HG03097 (cell line): ENCODE measurements around the gene SRSF3.
"Not testable (repeated sequence)": the region's sequence is repeated elsewhere in the genome, so short reads cannot be mapped to it uniquely, and the experiment has no call there.

Experiments used
- ATAC-seq: cut with Tn5 transposase; IDR thresholded peaks from one replicate; pipeline ENCODE4 v1.9.1; 2021; ENCODE audit not compliant: unreplicated experiment, low FRiP score

Gene SRSF3

DNA sequence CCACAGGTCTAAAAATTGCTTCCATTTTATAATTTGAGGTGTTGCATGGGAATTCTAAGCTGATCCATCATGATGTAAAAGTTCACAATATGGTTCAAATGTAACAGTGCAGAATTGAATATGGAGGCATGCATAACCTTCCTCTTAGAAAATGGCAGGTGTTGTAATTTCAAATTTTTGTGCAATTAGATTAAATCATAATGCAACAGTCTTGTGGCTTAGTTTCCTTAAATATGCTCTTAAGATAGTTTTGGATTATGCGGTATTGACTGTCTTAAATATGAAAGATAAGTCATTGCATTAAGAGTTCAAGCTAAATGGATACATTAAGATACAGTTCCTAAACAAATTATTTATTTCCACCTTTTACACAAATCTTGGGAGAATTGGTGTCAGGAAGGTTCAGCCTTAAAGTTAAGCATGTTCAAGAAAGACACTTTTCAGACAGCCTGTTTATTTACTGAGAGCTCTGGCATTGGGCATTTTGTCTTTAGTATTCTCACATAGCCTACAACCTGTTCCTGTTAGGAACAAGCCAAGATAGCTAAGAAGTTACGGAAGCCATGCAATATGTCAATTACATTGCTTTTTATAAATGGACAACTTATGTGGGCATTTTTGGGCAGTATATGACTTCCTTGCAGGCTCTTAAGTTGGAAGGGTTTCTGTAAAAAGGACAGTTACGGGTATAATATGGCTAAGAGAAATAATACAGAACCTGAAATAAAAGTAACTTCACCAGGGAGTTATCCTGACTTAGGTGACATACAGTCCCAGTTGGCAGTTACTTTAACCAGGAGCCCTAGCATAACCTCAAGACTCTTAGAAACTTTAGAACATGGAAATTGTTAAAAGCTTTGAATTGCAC is 9.3 kb downstream of the SRSF3 start:
- no peak for ATAC-seq

DNA sequence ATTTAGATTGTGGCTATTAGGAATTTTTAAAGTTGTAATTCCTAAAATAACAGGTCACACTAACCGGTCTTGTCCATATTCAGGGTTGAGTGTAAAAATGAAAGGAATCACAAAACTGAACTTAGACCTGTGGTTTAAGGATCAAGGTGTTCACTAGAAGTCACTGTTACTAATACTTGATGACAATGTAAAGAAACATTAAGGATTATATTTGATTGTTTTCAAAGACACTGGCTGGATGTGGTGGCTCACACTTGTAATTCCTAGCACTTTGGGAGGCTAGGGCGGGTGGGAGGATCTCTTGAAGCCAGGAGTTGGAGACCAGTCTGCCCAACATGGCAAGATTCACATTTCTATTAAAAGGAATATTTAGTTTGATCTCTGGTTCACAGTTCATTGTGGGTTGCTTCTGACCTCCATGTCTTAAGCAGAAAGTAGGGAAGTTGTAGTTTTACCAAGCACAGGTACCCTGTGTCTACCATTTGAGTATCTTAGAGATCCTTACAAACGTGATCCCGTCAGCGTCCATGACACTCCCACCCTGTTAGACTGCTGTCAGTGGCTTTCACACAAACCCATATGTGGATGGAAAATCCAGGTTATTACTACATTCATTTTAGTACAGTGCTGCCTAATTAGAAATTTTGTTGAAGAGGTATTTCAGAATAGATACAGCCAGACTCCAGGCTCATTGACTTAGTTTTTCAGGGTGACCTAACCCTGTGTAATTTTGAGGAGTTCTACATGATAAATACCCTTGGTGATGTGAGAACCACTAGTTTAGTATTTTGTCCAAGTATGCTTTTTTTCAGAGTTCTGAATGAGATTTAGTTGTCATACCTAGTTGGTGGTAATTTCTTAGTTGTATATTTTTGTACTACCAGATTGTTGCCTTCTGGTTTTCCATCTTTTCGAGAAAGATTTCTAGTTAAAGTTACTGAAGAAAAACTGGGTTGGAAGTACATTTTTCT is 10.2 kb downstream of the SRSF3 start:
- no peak for ATAC-seq

GRCh38 chr6:36605143-36605542 is 11.0 kb downstream of the SRSF3 start:
- ATAC-seq = no peak

DNA sequence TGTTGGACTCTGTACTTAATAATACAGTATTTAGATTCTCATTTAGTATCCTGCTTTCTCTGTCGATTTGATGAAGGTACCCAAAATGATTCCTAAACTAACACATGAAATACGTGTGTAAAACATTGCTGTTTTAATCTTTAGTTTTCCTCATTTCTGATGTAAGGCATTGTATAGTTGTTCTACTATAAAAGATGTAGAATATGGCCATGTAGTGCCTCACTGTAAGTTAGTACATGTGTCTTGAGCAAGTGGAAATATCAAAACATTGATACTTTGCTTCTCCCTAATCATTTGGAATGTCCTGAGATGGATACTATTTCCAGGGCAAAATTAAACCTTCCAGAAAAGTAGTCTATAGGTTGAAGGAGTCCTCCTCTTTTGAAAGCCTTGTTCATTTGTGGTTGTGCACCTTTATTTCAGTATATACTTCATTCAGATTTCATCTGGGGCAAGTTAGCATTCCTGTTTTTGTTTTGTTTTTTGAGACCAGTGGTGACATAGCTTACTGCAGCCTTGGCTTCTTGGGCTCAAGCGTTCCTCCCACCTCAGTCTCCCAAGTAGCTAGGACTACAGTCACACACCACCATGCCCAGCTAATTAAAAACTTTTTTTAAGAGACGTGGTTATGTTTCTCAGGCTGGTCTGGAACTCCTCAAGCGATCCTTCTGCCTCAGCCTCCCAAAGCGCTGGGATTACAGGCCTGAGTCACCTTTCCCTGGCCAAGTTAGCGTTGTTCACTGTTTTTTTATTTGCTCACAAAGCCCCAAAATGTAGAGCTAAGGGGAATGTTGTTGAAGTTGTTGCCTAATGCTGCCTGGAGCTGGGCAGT is 11.6 kb downstream of the SRSF3 start:
- ATAC-seq = no peak

- ATAC-seq = not testable (repeated sequence)
These were observed 13.1 kb downstream of the SRSF3 start for GRCh38 chr6:36607305-36607682.

GRCh38 chr6:36607683-36608386 is 13.7 kb downstream of the SRSF3 start:
- no peak for ATAC-seq

- ATAC-seq = no peak
These were observed 14.8 kb downstream of the SRSF3 start for GRCh38 chr6:36608788-36609563.

DNA sequence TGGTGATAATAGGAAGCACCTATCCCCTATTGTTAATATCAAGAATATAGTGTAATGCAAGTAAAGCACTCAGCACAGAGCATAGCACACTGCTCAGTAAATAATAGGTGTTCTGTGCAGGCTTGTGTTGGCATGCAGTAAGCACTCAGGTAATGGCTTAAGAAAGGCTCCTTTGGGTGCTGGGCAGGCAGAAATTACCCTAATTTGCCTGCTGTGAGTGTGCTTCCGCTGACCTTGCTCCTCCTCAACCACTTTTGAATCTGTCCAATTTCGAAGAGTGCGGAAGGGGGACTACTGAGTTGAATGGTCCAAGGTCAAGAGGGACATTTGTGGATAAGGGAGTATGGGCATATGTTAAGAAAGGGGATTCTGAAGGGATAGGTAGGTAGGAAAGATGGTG is 15.4 kb downstream of the SRSF3 start:
- ATAC-seq = no peak

DNA sequence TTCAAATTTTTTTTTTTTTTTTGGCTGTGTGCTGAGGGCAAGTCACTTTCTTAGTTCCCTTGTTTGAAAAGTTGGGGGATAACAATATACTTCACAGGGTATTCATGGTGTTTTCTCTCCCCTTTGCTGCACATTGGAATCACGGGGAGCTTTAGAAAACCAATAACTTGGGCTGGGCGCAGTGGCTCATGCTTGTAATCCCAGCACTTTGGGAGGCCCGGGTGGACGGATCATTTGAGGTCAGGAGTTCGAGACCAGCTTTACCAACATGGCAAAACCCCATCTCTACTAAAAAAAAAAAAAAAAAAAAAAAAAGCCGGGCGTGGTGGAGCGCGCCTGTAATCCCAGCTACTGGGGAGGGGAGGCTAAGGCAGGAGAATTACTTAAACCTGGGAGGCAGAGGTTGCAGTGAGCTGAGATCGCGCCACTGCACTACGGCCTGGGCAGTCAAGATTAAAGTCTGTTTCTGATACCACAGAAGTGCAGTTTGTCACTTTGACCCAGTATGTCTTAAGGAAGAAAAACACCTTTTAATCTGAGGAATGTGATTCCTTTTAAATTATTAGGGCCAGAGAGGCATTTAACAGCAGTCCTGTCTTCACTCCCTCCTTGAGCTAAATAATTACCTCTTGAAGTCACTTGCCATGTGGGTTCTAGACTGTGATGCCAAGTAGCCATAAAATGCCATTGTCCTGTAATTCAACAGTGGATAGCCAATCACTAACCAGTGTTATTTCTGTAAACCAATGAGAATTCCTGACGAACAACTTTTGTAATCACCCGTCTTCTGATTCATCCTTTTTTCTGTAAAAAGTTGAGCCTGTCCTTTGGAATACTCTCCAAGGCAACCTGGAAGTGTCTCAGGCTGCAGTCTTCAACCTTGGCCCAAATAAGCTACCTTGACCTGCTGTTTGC is 16.1 kb downstream of the SRSF3 start:
- ATAC-seq = no peak

DNA sequence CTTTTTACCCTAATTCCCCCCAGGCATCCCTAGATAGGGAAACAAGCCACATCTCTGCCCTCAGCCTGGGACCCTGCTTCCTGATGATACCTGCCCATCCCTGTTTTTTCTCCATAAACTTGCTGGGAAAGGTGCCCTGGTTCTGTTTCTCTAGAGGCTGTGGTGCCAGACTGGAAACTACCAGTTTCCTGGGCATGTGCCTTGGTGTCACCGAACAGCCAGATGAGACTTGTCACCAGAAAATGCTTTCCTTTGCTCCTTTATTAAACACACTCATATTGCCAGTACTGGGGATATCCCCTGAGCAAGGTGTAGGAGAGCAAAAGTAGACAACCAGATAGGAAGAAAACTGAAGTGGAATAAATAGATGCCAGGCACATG is 16.8 kb downstream of the SRSF3 start:
- ATAC-seq = no peak

- not testable (repeated sequence) for ATAC-seq
These were observed 17.5 kb downstream of the SRSF3 start for GRCh38 chr6:36611679-36612078.

GRCh38 chr6:36612101-36612625 is 18.0 kb downstream of the SRSF3 start:
- ATAC-seq = no peak

DNA sequence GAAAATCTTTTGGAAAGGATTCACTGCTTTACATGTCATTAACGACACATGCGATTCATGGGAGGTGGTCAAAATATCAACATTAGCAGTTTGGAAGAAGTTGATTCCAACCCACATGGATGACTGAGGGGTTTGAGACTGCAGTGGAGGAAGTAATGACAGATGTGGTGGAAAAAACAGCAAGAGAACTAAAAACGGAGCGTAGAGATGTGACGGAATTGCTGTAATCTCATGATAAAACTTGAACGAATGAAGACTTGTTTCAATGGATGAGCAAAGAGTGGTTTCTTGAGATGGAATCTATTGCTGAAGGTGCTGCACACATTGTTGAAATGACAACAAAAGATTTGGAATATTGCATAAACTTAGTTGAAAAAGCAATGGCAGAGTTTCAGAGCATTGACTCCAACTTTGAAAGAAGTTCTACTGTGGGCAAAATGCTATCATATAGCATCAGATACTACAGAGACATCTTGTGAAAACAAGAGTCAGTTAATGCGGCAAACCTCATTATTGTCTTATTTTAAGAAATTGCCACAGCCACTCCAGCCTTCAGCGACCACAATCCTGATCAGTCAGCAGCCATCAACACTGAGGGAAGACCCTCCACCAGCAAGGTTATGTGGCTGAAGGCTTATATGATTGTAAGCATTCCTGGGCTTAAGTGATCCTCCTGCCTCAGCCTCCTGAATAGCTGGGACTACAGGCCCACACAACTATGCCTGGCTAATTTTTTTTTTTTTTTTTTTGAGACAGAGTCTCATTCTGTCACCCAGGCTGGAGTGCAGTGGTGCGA is 19.2 kb downstream of the SRSF3 start:
- no peak for ATAC-seq

DNA sequence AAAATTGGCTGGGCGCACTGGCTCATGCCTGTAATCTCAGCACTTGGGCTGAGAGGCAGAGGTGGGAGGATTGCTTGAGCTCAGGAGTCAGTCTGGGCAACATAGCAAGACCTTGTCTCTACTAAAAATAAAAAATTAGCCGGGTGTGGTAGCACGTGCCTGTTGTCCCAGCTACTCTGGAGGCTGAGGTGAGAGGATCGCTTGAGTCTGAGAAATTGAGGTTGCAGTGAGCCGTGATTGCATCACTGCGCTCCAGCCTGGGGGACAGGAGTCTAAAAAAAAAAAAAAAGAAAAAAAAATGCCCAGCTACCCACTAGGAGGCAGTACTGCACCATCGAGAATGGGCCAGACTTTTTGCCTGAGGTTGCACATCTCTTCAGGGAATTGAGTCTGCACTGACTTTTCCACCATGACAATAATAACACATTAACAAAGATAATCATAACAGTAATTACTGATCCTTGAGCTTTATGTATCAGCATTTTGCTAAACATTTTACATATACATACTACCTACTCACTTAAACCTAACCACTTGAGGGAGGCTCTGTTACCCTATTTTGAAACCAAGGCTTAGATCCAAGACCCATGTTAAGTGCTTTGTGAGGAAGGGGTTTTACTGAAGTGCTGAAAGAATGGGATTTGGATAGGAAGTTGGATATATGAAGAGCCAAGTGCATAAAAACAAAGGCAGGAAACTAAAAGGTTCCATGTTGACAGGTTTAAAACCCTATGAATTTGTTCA is 21.0 kb downstream of the SRSF3 start:
- ATAC-seq = no peak

- ATAC-seq = no peak
These were observed 22.8 kb downstream of the SRSF3 start for GRCh38 chr6:36616893-36617521.
